Right ventricle myocardium superior (tissue), 1 donor: Measurements from ENCODE around the gene B4GALNT1. TPM values are rescaled to one million over a fixed set of nuclear protein-coding genes. Genes with fewer than 3 reads are reported as not detected.
A peak's percentile ranks its signal among the peaks of the same experiment; 100 is the strongest.
"Not testable (repeated sequence)": the region's sequence is repeated elsewhere in the genome, so short reads cannot be mapped to it uniquely, and the experiment has no call there.

Experiments used
- ATAC-seq: fragments of 200-7000 bp; cut with Tn5 transposase; one replicate; pipeline ENCODE4 v1.9.1; 2020; ENCODE audit warnings: mild to moderate bottlenecking; ENCODE audit not compliant: poor library complexity
- DNase-seq: peaks from one replicate; pipeline ENCODE4 v3.0.0-alpha.2; 2020
- intact Hi-C: fragments of 100-400 bp; cut with DNase I; formaldehyde crosslinking; loops from one replicate; pipeline ENCODE4 v1.11.2; 2022
- long read RNA-seq: library from polyadenylated mRNA; unstranded; transcript quantifications from one replicate; pipeline ENCODE4 v2.0.0, GENCODE V29; 2021
- total RNA-seq: library from RNA; stranded (reverse); fragmentation: NEBNext Ultra II Directional; extraction: Animal tissue kit (Norgen Biotek cat#: 25700); gene quantifications from one replicate; pipeline ENCODE4 v1.2.1, GENCODE V29; 2021
- donor health status: DM: no; HTN: yes; CAD: no; lungs with severe emphysema.

The B4GALNT1 gene
- 5.6 TPM for total RNA-seq
- long read RNA-seq, transcript B4GALNT1-208 (6 exons, 1,967 nt): major isoform, 14 of 25 reads
- long read RNA-seq, partial matches to known transcripts: 2 of 25 reads
- long read RNA-seq, other reads (novel, unspliced or antisense): 3 of 25 reads

GRCh38 chr12:57632958-57633840 lies at the start of gene B4GALNT1:
TSS of gene B4GALNT1 (minus strand) at chr12:57633201. CDS start at chr12:57632132, 1,069 bp downstream.
- intact Hi-C loops: no loop called here
- peak; percentile 97 for ATAC-seq
- peak; percentile 80 for DNase-seq

- DNase-seq: no peak
- intact Hi-C loops: no loop called here
- ATAC-seq: no peak
These were observed 46.7 kb upstream of the B4GALNT1 start for GRCh38 chr12:57679697-57680096.

DNA sequence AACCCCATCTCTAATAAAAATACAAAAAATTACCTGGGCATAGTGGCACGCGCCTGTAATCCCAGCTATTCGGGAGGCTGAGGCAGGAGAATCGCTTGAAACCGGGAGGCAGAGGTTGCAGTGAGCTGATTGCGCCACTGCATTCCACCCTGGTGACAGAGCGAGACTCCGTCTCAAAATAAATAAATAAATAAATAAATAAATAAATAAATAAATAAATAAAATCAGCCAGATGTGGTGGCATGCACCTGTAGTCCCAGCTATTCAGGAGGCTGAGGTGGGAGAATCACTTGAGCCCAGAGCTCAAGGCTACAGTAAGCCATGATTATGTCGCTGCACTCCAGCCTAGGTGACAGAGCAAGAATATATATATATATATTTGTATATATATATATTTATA lies 44.9 kb upstream of the B4GALNT1 start:
- DNase-seq, intact Hi-C loops: not testable (repeated sequence)

GRCh38 chr12:57674691-57675090 lies 41.7 kb upstream of the B4GALNT1 start:
- ATAC-seq: no peak
- intact Hi-C loops: no loop called here
- DNase-seq: no peak

More for the DNA sequence above, 44.9 kb upstream of the B4GALNT1 start:
- not testable (repeated sequence) for ATAC-seq

- ATAC-seq: no peak
- DNase-seq: no peak
- intact Hi-C loops: no loop called here
These were observed 39.8 kb upstream of the B4GALNT1 start for GRCh38 chr12:57672801-57673200.

- DNase-seq, intact Hi-C loops, ATAC-seq: not testable (repeated sequence)
These were observed 38.8 kb upstream of the B4GALNT1 start for GRCh38 chr12:57671811-57672210.

DNA sequence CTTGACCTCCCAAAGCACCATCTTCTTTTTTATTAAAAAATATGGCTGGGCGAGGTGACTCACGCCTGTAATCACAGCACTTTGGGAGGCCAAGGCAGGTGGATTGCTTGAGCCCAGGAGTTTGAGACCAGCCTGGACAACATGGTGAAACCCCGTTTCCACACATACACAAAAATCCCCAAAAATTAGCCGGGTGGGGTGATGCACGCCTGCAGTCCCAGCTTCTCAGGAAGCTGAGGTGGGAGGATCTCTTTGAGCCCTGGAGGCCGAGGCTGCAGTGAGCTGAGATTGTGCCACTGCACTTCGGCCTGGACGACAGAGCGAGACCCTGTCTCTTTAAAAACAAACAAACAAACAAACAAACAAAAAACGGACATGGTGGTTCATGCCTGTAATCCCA lies 36.7 kb upstream of the B4GALNT1 start:
- intact Hi-C loops, DNase-seq, ATAC-seq: not testable (repeated sequence)

GRCh38 chr12:57666897-57667296 lies 33.9 kb upstream of the B4GALNT1 start:
- no peak for ATAC-seq
- DNase-seq: no peak
- intact Hi-C loops: no loop called here

GRCh38 chr12:57665066-57665820 lies 32.2 kb upstream of the B4GALNT1 start:
- intact Hi-C loops, ATAC-seq, DNase-seq: not testable (repeated sequence)

- DNase-seq: no peak
- intact Hi-C loops: no loop called here
- no peak for ATAC-seq
These were observed 28.4 kb upstream of the B4GALNT1 start for GRCh38 chr12:57661376-57661775.

- intact Hi-C loops: no loop called here
- ATAC-seq (no peak), DNase-seq (no peak)
These were observed 25.9 kb upstream of the B4GALNT1 start for GRCh38 chr12:57658890-57659289.

GRCh38 chr12:57657744-57658143 lies 24.7 kb upstream of the B4GALNT1 start:
- no peak for DNase-seq
- ATAC-seq: peak; percentile 43
- intact Hi-C loops: no loop called here

- intact Hi-C loops, DNase-seq, ATAC-seq: not testable (repeated sequence)
These were observed 23.4 kb upstream of the B4GALNT1 start for GRCh38 chr12:57656408-57656807.

- no peak for DNase-seq
- intact Hi-C loops: no loop called here
- no peak for ATAC-seq
These were observed 22.7 kb upstream of the B4GALNT1 start for GRCh38 chr12:57655541-57656240.

GRCh38 chr12:57654042-57654441 lies 21.0 kb upstream of the B4GALNT1 start:
- DNase-seq: no peak
- ATAC-seq: no peak
- intact Hi-C loops: no loop called here

- ATAC-seq, DNase-seq, intact Hi-C loops: not testable (repeated sequence)
These were observed 13.7 kb upstream of the B4GALNT1 start for GRCh38 chr12:57646659-57647049.

GRCh38 chr12:57645990-57646658 lies 13.1 kb upstream of the B4GALNT1 start:
- ATAC-seq, DNase-seq, intact Hi-C loops: not testable (repeated sequence)
